Testis (tissue), 2 donors: Measurements from ENCODE around the gene SLC10A4.
"Not testable (repeated sequence)": the region's sequence is repeated elsewhere in the genome, so short reads cannot be mapped to it uniquely, and the experiment has no call there.

Experiments
- POLR2A ChIP-seq: fragments of 450-650 bp; IDR thresholded peaks from one replicate; pipeline ENCODE4 v1.6.1; 2017; ENCODE audit warnings: antibody characterized with exemption, mild to moderate bottlenecking, moderate library complexity
- TF ChIP-seq, protein P1 (sequence below), 3 experiments: fragments of 450-650 bp in 2 of 3; fragments of 200-600 bp in 1 of 3; sonication (generic) in 1 of 3; IDR thresholded peaks; one replicate each; pipeline ENCODE4 v1.5.1; 2016 to 2019; ENCODE audit warnings: antibody characterized with exemption in 3 of 3, mild to moderate bottlenecking in 2 of 3, moderate library complexity in 1 of 3

DNA sequence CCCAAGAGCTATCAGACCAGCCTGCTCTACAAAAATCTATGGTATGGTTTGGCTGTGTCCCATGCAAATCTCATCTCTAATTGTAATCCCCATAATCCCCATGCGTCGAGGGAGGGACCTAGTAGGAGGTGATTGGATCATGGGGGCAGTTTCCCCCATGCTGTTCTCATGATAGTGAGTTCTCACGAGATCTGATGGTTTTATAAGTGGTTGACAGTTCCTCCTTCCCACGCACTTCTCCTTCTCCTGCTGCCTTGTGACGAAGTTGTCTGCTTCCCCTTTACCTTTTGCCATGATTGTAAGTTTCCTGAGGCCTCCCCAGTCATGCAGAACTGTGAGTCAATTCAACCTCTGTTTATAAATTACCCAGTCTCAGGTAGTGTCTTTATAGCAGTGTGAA is 42.2 kb upstream of the SLC10A4 start:
- TF ChIP-seq, protein P1, sequence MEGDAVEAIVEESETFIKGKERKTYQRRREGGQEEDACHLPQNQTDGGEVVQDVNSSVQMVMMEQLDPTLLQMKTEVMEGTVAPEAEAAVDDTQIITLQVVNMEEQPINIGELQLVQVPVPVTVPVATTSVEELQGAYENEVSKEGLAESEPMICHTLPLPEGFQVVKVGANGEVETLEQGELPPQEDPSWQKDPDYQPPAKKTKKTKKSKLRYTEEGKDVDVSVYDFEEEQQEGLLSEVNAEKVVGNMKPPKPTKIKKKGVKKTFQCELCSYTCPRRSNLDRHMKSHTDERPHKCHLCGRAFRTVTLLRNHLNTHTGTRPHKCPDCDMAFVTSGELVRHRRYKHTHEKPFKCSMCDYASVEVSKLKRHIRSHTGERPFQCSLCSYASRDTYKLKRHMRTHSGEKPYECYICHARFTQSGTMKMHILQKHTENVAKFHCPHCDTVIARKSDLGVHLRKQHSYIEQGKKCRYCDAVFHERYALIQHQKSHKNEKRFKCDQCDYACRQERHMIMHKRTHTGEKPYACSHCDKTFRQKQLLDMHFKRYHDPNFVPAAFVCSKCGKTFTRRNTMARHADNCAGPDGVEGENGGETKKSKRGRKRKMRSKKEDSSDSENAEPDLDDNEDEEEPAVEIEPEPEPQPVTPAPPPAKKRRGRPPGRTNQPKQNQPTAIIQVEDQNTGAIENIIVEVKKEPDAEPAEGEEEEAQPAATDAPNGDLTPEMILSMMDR (IDR thresholded peaks at IDR 0.05), result not testable (repeated sequence)
- TF ChIP-seq POLR2A, result not testable (repeated sequence)
